Measurements from ENCODE around the gene FBN2.

GRCh38 chr5:128213340-128213739, 324.7 kb downstream of the FBN2 start:
- TF ChIP-seq, protein P1, sequence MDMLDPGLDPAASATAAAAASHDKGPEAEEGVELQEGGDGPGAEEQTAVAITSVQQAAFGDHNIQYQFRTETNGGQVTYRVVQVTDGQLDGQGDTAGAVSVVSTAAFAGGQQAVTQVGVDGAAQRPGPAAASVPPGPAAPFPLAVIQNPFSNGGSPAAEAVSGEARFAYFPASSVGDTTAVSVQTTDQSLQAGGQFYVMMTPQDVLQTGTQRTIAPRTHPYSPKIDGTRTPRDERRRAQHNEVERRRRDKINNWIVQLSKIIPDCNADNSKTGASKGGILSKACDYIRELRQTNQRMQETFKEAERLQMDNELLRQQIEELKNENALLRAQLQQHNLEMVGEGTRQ (IDR thresholded peaks at IDR 0.05; ENCODE audit: low read depth, low read length): no peak
- TF ChIP-seq POLR2A (IDR thresholded peaks at IDR 0.05; ENCODE audit: low read depth, low read length) (0 out of 2 replicates have a peak, but pooled peaks have one; percentile 38), CTCF (conservative IDR thresholded peaks at IDR 0.05; ENCODE audit: low read depth, low read length) (peak; percentile 92), NFE2L2 (IDR thresholded peaks at IDR 0.05; ENCODE audit: low read depth, low read length) (no peak), MAFK (IDR thresholded peaks at IDR 0.05; ENCODE audit: low read depth, low read length) (no peak), RAD21 (IDR thresholded peaks at IDR 0.05; ENCODE audit: low read length) (peak; percentile 93), CHD1 (IDR thresholded peaks at IDR 0.05; ENCODE audit: low read depth, low read length) (no peak), RCOR1 (IDR thresholded peaks at IDR 0.05; ENCODE audit: insufficient replicate concordance, low read length) (no peak), MXI1 (IDR thresholded peaks at IDR 0.05; ENCODE audit: borderline replicate concordance, low read depth, low read length) (no peak)
